Small intestine (tissue), 7 donors: ENCODE results near the gene SERPINE1. TPM values are rescaled to one million over a fixed set of nuclear protein-coding genes. Genes with fewer than 3 reads are reported as not detected.

Experiments
- DNase-seq, 2 donors: peaks; one replicate each; pipeline versions ENCODE4 v3.0.0 to v3.0.0-alpha.2; 2013
- FAIRE-seq: peaks from 2 replicates; lab custom pipeline; 2012; peaks lifted over from hg19 to GRCh38; lab: Jason Lieb, UNC
- H3K27ac ChIP-seq, 3 donors: one replicate each; pipeline ENCODE4 v1.5.1; 2013; ENCODE audit warnings: low read length in 2 of 3, mild to moderate bottlenecking in 2 of 3, control low read depth in 1 of 3, inconsistent platforms in 1 of 3, low read depth in 1 of 3, moderate library complexity in 1 of 3
- H3K27me3 ChIP-seq, 3 donors: one replicate each; pipeline ENCODE4 v1.6.1; 2013; ENCODE audit warnings: low read length in 3 of 3, inconsistent platforms in 1 of 3; ENCODE audit not compliant: control insufficient read depth in 3 of 3, insufficient read depth in 3 of 3
- H3K36me3 ChIP-seq, 3 donors: one replicate each; pipeline ENCODE4 v1.6.1; 2013; ENCODE audit warnings: low read length in 3 of 3, inconsistent platforms in 1 of 3, low read depth in 1 of 3, mild to moderate bottlenecking in 1 of 3, moderate library complexity in 1 of 3; ENCODE audit not compliant: control insufficient read depth in 3 of 3, insufficient read depth in 2 of 3
- H3K4me1 ChIP-seq, 3 donors: one replicate each; pipeline ENCODE4 v1.6.1; 2013; ENCODE audit warnings: low read length in 2 of 3, inconsistent platforms in 1 of 3, low read depth in 1 of 3, mild to moderate bottlenecking in 1 of 3, moderate library complexity in 1 of 3; ENCODE audit not compliant: control insufficient read depth in 3 of 3, insufficient read depth in 2 of 3
- H3K4me3 ChIP-seq, 3 donors: one replicate each; pipeline ENCODE4 v1.5.1; 2013; ENCODE audit warnings: low read length in 3 of 3, control low read depth in 1 of 3, inconsistent platforms in 1 of 3, low read depth in 1 of 3, mild to moderate bottlenecking in 1 of 3, moderate library complexity in 1 of 3
- H3K9me3 ChIP-seq, 2 donors: one replicate each; pipeline ENCODE4 v1.6.1; 2013; ENCODE audit warnings: low read depth in 1 of 2, low read length in 1 of 2; ENCODE audit not compliant: control insufficient read depth in 2 of 2, insufficient read depth in 1 of 2
- WGBS, 3 donors: extraction: QIAGEN DNeasy Blood & Tissue Kit; methylation state at CpG; one replicate each; pipeline ENCODE4 v1.1.7; 2013; 5-methylcytosine and 5-hydroxymethylcytosine counted together
- polyA plus RNA-seq, 4 donors: library from polyadenylated mRNA; stranded (reverse) in 3 of 4; unstranded in 1 of 4; fragments of 200-250 nt in 3 of 4; fragments of 120-200 nt in 1 of 4; gene quantifications; one replicate each; pipeline versions ENCODE4 v1.2.1 to v1.2.3, GENCODE V29; 2013
- donor health status: healthy with polysubstance abuse.
- donor health status: control.
- donor health status: control.
- donor health status: Bipolar disorder and iron deficiency.
- donor health status: healthy.

SERPINE1 gene
- polyA plus RNA-seq, 4 donors: 0.80 to 35.4 (median 2.7) TPM

DNA sequence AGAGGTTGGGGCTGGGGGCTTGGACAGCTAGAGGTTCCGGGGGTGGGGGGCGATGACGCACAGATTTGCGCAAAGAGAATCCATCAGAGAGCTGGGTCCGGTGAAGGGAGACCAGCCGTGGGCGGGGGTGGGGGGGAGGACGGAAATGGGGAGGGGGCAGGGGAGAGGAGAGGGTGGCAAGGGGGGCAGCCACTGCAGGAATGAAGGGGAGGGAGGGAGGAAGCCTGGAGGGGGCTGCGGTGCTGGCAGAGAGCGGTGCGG is 39.7 kb downstream of the SERPINE1 start:
- WGBS, 3 donors: 0 to 2% (median 0%) methylated on average over 3 to 11 of the region's 11 CpGs
- H3K27me3 ChIP-seq: peaks cover 3 to 89% (median 52%) of the 10 kb centered on the region in 3 donors

DNA sequence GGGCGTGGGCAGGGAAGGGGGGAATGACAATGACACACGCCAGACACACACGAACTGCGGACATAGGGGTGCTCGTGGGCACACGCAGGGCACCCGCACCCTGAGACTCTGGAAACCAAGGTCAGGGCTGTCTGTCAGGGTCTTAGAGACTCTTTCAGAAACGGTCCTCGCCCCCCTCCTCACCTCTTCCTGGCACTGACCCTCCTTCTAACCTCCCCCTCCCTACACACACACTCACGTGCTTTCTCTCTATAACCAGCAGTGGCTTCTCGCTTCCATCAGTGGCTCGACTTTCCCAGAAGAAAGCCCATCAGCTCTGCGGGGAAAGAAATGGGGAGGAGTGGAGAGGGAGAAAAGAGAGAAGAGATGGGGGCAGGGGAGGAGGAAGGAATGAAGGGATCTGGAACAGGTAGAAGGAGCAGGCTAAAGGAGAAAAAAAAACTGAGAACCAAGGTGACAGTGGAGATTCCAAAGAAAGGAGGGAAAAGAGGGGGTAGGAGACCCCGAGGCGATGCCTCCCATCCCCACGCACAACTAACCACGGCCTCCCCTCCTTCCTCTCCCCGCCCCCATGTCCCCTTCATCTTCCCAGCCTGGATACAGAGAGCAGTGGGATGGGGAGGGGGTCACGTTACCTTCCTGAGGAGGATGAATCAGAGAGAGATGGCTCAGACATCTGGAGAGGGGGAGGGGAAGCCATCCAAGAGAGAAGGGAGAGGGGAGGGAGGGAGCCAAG is 40.2 kb downstream of the SERPINE1 start:
- Histone ChIP-seq H3K9me3 (no peaks in the 10 kb centered on the region), H3K36me3 (peaks cover 0 to 3% (median 0%) of the 10 kb centered on the region in 3 donors), H3K27me3 (peaks cover 8 to 94% (median 57%) of the 10 kb centered on the region in 3 donors), H3K27ac (no peak overlapping the region), H3K4me1 (peaks cover 8 to 44% (median 18%) of the 10 kb centered on the region in 3 donors), H3K4me3 (no peak overlapping the region)
- WGBS, 3 donors: 0 to 2% (median 1%) methylated on average over 18 to 19 of the region's 19 CpGs
- DNase-seq: no peak
- FAIRE-seq: no peak

More for the DNA sequence above, 39.7 kb downstream of the SERPINE1 start:
- no peak overlapping the region for H3K27ac ChIP-seq
- no peak for FAIRE-seq
- peaks cover 8 to 39% (median 18%) of the 10 kb centered on the region in 3 donors for H3K4me1 ChIP-seq
- no peak for DNase-seq
- no peaks in the 10 kb centered on the region for H3K9me3 ChIP-seq
- H3K4me3 ChIP-seq: no peak overlapping the region
- peaks cover 0 to 7% (median 0%) of the 10 kb centered on the region in 3 donors for H3K36me3 ChIP-seq

DNA sequence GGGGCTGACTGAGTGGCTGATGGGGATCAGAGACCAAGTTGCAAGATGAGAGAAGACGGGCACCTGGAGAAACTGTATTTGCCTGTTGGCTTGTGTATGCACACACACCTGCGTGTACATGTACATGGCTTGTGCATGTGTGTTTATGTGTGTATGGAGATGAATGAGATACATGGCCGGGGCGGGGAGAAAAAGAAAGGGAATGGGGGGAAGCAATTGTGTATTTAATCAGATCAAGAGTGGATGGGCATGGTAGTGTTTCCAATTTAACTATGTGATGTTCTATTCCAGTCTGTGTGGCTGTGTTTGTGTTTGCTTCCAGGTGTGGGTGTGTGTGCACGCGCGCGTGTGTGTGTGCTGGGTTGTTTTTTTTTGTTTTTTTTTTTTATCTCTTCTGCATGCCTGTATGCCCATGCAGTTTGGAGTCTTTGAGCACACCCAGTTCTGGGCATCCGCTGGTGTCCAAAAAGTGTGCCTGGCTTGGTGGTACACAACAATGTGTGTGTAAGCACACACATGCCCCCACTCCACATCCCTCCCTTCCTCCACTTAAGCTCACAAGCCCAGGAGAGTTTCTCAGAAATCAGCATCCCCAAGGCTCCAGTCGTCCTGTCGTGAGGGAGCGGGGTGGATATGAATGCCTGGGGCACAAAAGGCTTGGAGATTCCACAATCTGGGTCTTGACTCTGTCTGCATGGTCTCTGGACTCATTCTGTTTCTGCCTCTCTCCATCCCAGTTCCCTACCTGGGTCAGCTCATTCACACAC is 40.9 kb downstream of the SERPINE1 start:
- Histone ChIP-seq H3K4me1 (peaks cover 4 to 42% (median 14%) of the 10 kb centered on the region in 3 donors), H3K36me3 (no peaks in the 10 kb centered on the region), H3K4me3 (no peak overlapping the region), H3K27me3 (peaks cover 11 to 96% (median 61%) of the 10 kb centered on the region in 3 donors), H3K9me3 (no peaks in the 10 kb centered on the region), H3K27ac (no peak overlapping the region)
- 5 to 9% (median 7%) methylated on average over 12 of the region's 12 CpGs for WGBS, 3 donors
- DNase-seq (no peak), FAIRE-seq (no peak)

DNA sequence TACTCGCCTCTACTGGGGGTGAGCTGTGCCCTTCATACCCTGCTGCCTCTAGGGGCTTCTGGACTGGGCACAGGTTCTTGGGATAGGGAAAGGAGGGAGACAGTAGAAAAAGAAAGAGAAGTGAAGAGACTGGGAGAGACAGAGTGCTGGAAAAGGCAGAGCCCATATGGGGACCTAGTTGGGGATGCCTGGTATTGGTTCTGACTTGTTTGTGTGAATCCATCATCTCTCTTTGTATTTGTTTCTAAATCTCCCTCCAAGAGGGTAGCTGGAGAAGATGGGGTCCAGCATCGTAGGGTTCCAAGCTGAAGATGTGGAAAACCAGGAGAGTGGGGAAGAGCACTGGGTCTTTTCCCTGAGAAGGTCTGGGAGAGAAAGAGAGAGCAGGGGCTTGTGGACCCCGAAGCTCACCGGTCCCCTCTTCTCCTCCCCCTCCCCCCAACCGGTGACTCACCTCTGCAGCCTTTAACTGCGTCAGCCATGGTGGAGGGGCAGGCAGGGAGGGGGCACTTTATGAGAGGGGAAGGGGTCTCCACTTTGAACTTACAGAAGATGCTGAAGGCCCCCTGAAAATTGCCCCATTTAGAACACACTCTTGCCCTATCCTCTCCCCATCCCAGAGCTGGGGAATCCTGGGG is 41.6 kb downstream of the SERPINE1 start:
- Histone ChIP-seq H3K36me3 (no peaks in the 10 kb centered on the region), H3K4me1 (peaks cover 2 to 46% (median 14%) of the 10 kb centered on the region in 3 donors), H3K27me3 (peaks cover 11 to 99% (median 67%) of the 10 kb centered on the region in 3 donors), H3K9me3 (no peaks in the 10 kb centered on the region), H3K4me3 (no peak overlapping the region), H3K27ac (no peak overlapping the region)
- WGBS, 3 donors: 2 to 3% (median 3%) methylated on average over 6 of the region's 6 CpGs
- DNase-seq (no peak), FAIRE-seq (no peak)

DNA sequence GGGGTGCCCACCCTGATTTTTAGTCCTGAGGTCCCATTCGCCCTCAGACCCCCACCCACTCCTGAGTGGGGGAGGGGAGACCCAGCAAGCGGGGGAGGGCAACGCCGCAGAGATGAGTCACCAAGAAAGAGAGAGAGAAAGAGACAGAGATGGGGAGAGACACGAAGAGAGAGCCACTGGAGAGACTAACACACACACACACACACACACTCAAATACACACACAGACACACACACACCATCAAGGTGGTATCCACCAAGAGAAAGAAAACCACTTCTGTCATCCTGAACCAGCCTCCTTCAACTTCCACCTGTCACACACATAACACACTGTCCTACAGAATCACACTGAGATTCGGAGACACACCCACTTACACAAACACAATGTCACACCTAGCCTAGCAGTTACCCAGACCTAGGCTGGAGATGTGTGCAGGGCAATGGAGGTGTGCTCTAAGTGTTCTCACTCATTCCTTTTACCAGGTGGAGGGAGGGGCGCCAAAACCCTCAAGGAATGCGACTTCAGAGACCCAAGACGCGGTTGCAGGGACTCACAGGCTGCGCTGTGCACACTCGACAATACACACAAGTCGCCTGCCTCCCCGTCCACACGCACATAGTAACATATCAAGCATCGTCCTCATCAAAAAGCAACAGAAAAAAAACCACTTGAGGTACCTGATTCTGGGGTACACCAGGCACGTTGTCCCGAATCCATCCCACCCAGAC is 42.4 kb downstream of the SERPINE1 start:
- WGBS, 3 donors: 1 to 2% (median 1%) methylated on average over 17 to 18 of the region's 18 CpGs
- Histone ChIP-seq H3K4me3 (no peak overlapping the region), H3K9me3 (peaks cover 0 to 2% of the 10 kb centered on the region in 2 donors), H3K27ac (no peak overlapping the region), H3K27me3 (peaks cover 11 to 100% (median 67%) of the 10 kb centered on the region in 3 donors), H3K4me1 (peaks cover 2 to 43% (median 13%) of the 10 kb centered on the region in 3 donors), H3K36me3 (no peaks in the 10 kb centered on the region)
- FAIRE-seq (no peak), DNase-seq (no peak)

DNA sequence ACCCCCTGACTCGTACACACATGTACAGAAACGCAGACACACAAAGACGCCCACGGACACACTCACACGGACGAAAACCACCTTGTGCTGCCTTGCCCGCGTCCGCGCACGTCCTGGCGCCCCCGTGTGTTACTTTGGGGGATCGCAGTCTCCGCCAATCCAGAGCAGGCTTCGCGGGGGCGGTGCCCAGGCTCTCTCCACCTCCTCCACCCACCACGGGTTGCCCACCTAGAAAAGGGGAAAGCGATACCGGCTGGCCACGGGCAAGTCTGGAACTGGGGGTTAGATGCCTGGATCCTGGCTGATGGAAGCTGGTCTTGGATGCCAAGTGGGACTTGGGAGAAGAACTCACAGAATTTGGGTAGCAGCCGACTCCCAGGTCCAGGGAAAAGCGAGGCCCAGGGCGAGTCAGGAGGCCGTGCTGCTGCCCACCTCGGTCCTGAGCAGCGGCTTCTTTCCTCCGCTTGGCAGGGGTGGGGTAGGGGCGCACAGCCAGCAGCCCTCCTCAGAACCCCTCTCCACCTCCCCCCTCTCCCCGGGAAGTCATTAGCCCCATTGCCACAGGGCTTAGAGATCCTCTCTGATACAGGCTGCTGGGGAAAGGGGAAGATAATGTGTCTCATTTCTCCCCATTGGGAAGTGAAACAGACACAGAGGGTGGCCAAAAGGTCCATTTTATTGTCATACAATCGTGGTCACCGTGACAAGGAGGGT is 43.1 kb downstream of the SERPINE1 start:
- DNase-seq: peak; percentile 56 to 81
- Histone ChIP-seq H3K4me3 (no peak overlapping the region), H3K36me3 (no peaks in the 10 kb centered on the region), H3K9me3 (peaks cover 0 to 2% of the 10 kb centered on the region in 2 donors), H3K4me1 (peaks cover 2 to 36% (median 9%) of the 10 kb centered on the region in 3 donors), H3K27me3 (peaks cover 11 to 100% (median 64%) of the 10 kb centered on the region in 3 donors), H3K27ac (no peak overlapping the region)
- no peak for FAIRE-seq
- 0 to 3% (median 2%) methylated on average over 28 to 33 of the region's 33 CpGs for WGBS, 3 donors

DNA sequence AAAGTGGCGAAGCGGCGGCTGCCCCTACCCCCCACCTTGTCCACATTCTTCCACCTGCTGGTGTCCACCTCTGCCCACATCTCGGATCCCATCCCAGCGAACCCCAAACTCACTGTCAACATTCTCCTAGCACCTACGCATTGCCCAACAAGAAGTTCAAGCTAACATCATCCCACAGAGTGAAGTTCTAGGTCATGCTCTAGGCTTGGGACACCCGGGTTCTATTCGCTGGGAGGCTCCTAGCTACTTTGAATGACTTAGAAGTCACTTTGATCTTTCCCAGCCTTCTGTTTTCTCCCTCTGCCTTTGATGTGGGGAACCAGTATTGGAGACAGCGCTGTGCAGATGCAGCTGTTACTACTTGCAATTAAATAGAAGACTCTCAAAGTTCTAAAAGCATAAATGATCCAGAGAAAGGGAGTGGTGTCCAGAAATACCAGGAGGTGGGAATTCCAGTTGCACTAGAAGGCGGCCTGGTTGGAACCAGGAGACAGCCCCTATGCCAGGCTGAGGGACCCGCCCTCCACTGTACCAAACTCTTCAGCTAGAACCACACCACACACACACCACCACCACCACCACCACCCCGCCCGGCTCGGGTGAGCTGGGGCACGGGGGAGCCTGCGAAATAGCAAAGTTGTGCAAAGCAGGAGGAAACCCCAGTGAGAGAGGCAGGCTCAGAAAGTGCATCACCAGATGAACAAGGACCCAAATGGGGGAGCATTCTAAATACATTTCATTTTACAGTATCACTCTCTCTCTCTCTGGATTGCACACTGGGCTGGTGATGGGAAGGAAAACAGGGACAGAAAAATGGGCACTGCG is 43.9 kb downstream of the SERPINE1 start:
- WGBS, 3 donors: 4% methylated on average over 17 of the region's 17 CpGs
- Histone ChIP-seq H3K4me1 (peaks cover 1 to 30% (median 6%) of the 10 kb centered on the region in 3 donors), H3K27me3 (peaks cover 11 to 100% (median 68%) of the 10 kb centered on the region in 3 donors), H3K27ac (no peak overlapping the region), H3K36me3 (no peaks in the 10 kb centered on the region), H3K9me3 (peaks cover 0 to 2% of the 10 kb centered on the region in 2 donors), H3K4me3 (no peak overlapping the region)
- no peak for FAIRE-seq
- DNase-seq: no peak
